ENCODE data around the gene CYTH1. TPM values are rescaled to one million over a fixed set of nuclear protein-coding genes. Genes with fewer than 3 reads are reported as not detected.

Gene CYTH1
- total RNA-seq, 1 experiment from 2014 or later = 34.3 TPM

GRCh38 chr17:78629436-78629995, 152.6 kb downstream of the CYTH1 start:
- Histone ChIP-seq H3K27ac (ENCODE audit: low read depth, low read length) (no peak overlapping the region), H3K27me3 (ENCODE audit: insufficient read depth, low read length) (no peaks in the 10 kb centered on the region), H4K20me1 (ENCODE audit: insufficient read depth) (no peaks in the 10 kb centered on the region), H2AFZ (ENCODE audit: low read depth, low read length, poor library complexity, severe bottlenecking) (no peak overlapping the region), H3K9me2 (ENCODE audit: insufficient read depth) (no peaks in the 10 kb centered on the region), H3K9me3 (ENCODE audit: control insufficient read depth in 1 of 2, insufficient read depth in 1 of 2, low read depth in 1 of 2, low read length in 2 of 2) (no peaks in the 10 kb centered on the region), H3K4me3 (replicated peaks in 1 of 2; ENCODE audit: low read depth in 1 of 2, low read length in 2 of 2) (no peak overlapping the region), H3K9ac (ENCODE audit: low read length) (no peak overlapping the region), H3K4me1 (ENCODE audit: control insufficient read depth in 1 of 2, insufficient read depth in 2 of 2, low read length in 2 of 2) (peaks cover 4 to 15% of the 10 kb centered on the region in 2 experiments; a peak in 3 of 4 replicates), H3K4me2 (ENCODE audit: low read length) (no peak overlapping the region), H3K79me2 (ENCODE audit: insufficient read depth, low read length) (no peaks in the 10 kb centered on the region), H3K36me3 (ENCODE audit: control insufficient read depth in 1 of 2, insufficient read depth in 2 of 2, low read length in 2 of 2) (no peaks in the 10 kb centered on the region)
- ChIA-PET RAD21 (ENCODE audit: low non-redundant PET in 1 of 2, low total read pairs in 2 of 2, uncharacterized antibody in 2 of 2, unreplicated experiment in 2 of 2) (no interaction called here), POLR2A (no interaction called here), CTCF (no interaction called here)
- no peak for ATAC-seq
- no TSS peak for BruUV-seq (replicated peaks)
- intact Hi-C loops (cut with micrococcal nuclease) = no loop called here
- TF ChIP-seq CBX3 (IDR thresholded peaks at IDR 0.05; ENCODE audit: low read depth) (no peak), JUND (IDR thresholded peaks at IDR 0.05) (no peak), ZNF274 (IDR thresholded peaks at IDR 0.05; ENCODE audit: low read depth, low read length) (no peak), TCF7L2 (IDR thresholded peaks at IDR 0.05; ENCODE audit: borderline replicate concordance, extremely low read depth, insufficient read depth, insufficient read length) (no peak), ELF1 (IDR thresholded peaks at IDR 0.05; ENCODE audit: borderline replicate concordance, low read depth) (no peak), EZH2 (IDR thresholded peaks at IDR 0.05) (no peak), SIN3A (IDR thresholded peaks at IDR 0.05; ENCODE audit: low read depth) (no peak), FOSL1 (IDR thresholded peaks at IDR 0.05; ENCODE audit: low read depth) (no peak), YY1 (IDR thresholded peaks at IDR 0.05; ENCODE audit: extremely low read depth, insufficient replicate concordance, low read depth, low read length) (no peak), CEBPB (IDR thresholded peaks at IDR 0.05; ENCODE audit: low read depth) (no peak)
- TF ChIP-seq, protein P1, sequence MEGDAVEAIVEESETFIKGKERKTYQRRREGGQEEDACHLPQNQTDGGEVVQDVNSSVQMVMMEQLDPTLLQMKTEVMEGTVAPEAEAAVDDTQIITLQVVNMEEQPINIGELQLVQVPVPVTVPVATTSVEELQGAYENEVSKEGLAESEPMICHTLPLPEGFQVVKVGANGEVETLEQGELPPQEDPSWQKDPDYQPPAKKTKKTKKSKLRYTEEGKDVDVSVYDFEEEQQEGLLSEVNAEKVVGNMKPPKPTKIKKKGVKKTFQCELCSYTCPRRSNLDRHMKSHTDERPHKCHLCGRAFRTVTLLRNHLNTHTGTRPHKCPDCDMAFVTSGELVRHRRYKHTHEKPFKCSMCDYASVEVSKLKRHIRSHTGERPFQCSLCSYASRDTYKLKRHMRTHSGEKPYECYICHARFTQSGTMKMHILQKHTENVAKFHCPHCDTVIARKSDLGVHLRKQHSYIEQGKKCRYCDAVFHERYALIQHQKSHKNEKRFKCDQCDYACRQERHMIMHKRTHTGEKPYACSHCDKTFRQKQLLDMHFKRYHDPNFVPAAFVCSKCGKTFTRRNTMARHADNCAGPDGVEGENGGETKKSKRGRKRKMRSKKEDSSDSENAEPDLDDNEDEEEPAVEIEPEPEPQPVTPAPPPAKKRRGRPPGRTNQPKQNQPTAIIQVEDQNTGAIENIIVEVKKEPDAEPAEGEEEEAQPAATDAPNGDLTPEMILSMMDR (IDR thresholded peaks at IDR 0.05 in 2 of 3, conservative IDR thresholded peaks at IDR 0.05 in 1 of 3; ENCODE audit: borderline replicate concordance in 1 of 3, insufficient read depth in 1 of 3, low read depth in 2 of 3, low read length in 2 of 3) = no peak
- TF ChIP-seq, protein P2, sequence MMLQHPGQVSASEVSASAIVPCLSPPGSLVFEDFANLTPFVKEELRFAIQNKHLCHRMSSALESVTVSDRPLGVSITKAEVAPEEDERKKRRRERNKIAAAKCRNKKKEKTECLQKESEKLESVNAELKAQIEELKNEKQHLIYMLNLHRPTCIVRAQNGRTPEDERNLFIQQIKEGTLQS (IDR thresholded peaks at IDR 0.05) = no peak
- TF ChIP-seq, protein P3, sequence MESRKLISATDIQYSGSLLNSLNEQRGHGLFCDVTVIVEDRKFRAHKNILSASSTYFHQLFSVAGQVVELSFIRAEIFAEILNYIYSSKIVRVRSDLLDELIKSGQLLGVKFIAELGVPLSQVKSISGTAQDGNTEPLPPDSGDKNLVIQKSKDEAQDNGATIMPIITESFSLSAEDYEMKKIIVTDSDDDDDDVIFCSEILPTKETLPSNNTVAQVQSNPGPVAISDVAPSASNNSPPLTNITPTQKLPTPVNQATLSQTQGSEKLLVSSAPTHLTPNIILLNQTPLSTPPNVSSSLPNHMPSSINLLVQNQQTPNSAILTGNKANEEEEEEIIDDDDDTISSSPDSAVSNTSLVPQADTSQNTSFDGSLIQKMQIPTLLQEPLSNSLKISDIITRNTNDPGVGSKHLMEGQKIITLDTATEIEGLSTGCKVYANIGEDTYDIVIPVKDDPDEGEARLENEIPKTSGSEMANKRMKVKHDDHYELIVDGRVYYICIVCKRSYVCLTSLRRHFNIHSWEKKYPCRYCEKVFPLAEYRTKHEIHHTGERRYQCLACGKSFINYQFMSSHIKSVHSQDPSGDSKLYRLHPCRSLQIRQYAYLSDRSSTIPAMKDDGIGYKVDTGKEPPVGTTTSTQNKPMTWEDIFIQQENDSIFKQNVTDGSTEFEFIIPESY (IDR thresholded peaks at IDR 0.05; ENCODE audit: extremely low read depth, insufficient replicate concordance, low read length) = no peak
- DNase-seq (ENCODE audit: low read depth, low spot score) = no peak

Measured in HCT116 (cell line).